NCI-H748 (cell line): ENCODE results near the gene EXOC3L4.
"Not testable (repeated sequence)": the region's sequence is repeated elsewhere in the genome, so short reads cannot be mapped to it uniquely, and the experiment has no call there.

ENCODE experiments used
- DNase-seq: peaks from one replicate; lab custom pipeline; 2025; ENCODE audit not compliant: unreplicated experiment; lab: John Stamatoyannopoulos, UW

The EXOC3L4 gene

DNA sequence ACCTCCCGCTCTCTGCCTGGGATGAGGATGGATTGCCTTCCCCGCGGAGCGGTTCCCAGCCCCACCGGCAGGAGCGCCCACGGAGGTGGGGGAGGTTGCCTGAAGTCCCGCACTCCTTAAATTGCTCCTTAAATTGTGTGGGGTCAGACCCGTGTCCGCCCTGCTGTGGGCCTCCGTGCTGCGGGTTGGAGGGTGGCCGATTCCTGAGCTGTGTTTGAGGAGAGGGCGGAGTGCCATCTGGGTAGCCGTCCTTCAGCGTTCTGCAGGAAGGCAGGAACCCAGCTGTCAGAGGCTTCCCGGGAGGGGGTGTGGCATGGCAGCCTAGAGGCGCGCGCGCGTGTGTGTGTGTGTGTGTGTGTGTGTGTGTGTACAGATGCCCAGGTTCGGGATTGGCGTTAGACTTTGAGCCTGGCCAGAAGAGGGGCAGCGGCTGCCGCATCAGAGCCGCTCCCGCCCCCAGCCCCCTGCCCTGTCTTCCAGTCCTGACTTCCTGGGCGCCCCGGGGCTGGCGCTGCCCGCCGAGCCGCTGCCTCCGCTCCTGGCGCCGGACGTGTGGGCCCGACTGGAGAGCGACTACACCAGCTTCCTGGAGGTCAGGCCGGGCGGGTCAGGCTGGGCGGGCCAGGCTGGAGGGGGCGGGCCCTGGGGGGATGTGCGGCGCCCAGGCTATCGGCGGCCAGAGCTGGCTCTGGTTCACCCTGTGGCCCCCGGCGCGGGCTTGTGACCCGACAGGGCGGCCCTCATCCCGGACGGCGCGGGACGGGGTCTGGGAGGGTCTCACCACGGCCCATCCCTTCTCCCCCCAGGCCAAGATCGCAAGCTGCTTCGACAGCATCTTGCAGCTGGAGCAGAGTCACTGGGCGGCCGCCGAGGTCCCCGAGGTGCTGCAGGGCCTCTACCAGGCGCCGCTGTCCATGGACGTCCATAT lies 9.2 kb downstream of the EXOC3L4 start:
- peak; percentile 84 for DNase-seq

DNA sequence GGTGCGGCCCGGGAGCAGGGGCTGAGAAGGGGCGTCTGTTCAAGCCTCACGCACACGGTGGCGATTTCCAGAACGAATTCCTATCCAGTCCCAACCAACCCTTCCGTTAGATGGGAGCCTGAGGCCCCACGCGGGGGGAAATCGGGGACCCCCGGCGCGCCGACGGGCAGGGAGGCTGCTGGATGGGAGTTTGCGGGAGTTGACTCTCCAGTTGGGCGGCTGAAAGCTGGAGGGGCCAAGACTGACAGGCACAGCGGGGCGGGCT lies 9.8 kb downstream of the EXOC3L4 start:
- DNase-seq: no peak

- peak; percentile 85 for DNase-seq
Measured at GRCh38 chr14:103104654-103105452, 10.3 kb downstream of the EXOC3L4 start.

DNA sequence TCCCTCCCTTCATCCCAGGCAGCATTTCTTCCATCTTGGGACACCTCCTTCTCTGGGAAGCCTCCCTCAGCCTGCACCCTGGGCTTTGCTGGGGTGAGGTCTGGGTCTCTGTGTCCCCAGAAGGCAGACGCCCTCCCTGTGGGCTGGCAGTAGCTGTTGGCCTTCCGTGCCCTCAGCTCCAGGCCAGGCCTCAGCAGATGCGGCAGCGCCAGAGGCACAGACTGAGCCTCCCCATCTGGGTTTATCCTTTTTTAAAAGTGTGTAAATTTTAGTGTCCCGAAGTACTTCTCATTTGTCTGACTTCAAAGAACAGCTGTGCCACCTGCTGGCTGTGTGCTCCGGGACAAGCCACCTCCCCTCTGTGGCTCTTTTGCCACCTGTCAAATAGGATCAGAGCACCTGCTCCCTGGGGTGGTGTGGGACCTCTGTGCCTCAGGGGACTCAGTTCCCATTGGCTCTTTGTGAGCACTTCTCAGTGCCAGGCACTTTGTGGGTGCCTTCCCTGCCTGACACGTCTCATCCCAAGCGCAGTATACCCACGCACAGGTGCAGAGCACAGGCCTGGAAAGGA lies 11.1 kb downstream of the EXOC3L4 start:
- no peak for DNase-seq

DNA sequence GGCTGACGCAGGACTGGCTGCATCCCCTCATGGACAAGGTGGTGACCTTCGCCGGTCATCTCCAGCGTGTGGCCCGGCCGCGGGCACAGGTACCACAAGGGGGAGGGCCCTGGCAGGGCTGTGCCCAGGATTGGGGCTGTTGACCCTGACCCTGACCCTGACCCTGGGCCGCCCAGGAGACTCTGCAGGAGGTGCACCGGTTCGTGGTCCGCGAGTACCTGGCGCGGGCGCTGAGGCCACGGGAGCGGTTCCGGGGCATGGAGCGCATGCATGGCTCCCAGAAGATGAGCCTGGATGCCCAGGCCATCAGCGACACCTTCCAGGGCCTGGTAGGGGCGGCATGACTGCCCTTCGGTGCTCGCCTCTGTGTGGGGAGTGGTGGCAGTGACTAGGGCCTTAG lies 12.9 kb downstream of the EXOC3L4 start:
- no peak for DNase-seq

DNA sequence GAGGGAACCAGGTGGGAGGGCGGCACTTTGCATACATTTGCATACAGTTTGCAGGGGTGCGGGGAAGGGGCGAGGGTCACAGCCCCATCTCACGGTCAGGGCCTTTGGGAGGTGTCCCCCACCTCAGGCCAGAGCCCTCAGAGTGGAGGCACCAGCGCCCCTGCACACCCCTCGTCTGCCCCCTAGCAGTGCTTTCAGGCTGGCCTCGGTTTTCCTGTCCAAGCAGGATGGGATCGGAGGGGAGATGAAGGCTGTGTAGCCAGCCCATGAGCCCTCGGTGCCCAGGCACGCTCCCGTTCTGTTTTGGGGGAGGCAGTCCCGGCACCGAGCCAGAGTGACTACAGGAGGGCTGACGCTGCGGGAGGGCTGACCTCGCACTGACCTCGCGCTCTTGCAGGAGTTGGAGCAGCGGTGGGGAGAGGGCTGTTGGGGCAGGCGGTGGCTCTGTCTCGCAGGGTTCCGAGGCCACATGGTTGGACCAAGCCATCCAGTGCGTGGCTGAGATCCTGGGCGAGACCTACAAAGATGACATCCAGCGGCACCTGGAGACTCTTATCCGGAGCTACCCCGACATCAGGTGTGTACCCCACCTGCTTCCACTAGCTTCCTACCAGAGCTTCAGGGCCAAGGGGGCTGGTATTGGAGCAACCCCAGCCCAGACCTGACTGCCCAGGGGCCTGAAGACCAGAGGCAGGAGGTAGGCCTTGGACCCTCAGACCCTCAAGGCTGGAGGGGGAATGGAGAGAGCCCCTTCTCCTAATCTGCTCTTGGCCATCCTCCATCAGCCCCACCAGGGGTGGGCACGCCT lies 13.6 kb downstream of the EXOC3L4 start:
- DNase-seq: no peak

DNA sequence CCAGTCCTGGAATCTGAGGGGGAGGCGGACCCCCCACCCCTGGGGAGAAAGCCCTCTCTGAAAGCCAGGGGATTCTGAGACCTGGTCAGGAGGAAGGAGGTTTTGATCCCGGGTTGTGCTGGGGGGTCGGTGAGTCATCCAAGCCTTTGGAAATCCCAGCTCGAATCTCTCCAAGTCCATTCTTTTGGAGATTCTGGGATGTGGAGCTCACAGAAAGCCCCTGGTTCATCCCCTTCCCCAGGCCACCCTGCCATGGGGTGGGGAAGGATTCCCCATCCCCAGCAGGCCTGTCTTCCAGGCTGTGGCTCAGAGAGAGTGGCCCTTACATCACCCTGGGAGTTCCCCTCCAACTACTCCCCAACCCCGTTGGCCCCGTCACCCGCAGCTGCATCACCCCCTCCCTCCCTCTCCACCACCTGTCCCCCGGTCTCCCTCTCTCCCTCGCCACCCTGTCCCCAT lies 14.3 kb downstream of the EXOC3L4 start:
- no peak for DNase-seq

- no peak for DNase-seq
Measured at GRCh38 chr14:103109535-103110441, 15.3 kb downstream of the EXOC3L4 start.

GRCh38 chr14:103110681-103111231 lies 16.2 kb downstream of the EXOC3L4 start:
- no peak for DNase-seq

DNA sequence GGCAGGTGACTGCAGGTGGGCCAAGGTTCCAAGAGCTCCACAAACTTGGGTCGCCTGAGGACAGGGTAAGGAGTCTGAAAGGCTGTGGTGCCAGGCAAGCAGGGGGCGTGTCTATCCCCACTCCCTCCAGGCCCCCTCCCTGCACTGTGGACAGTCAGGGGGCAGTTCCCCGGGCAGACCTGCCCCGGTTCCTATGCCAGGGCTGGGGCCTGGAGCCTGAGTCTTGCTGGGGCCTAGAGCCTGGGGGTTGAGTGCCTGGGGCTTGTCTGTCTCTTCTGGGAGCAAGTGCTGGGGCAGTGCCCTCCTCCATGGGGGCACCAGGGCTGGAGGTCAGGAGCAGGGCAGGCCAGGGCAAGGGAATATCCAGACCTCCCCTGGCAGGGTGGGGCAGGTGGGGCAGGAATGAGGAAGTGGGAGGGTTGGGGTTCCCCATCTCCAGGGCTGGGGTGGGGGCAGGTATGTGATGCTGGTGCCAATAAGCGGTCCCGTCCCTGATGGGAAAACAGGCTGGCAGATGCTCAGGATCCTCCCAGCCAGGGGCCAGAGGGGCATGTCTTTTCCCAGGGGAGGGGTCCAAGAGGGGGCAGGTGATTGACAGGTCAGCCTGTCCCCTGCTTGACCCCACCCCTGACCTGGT lies 16.8 kb downstream of the EXOC3L4 start:
- DNase-seq: no peak

GRCh38 chr14:103112400-103113243 lies 18.1 kb downstream of the EXOC3L4 start:
- no peak for DNase-seq

DNA sequence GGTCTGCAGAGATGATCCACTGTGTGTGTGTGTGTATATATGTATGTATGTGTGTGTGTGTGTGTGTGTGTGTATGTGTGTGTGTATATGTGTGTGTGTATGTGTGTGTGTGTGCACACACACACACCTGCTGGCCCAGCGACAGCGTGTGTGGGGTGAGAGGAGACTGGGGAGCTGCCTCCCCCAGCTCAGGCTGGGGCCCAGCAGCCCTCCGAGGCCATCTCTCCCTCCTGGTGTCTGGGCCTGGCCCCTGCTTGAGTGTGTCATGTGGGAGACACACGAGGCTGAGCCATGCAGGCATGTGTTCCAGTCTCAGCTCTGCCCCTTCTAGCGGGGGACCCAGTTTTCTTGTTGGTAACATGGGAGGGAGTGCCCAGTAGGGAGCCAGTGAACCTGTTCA lies 18.8 kb downstream of the EXOC3L4 start:
- DNase-seq: no peak

- DNase-seq: no peak
Measured at GRCh38 chr14:103113774-103114173, 19.2 kb downstream of the EXOC3L4 start.

GRCh38 chr14:103115086-103115679 lies 20.7 kb downstream of the EXOC3L4 start:
- DNase-seq: not testable (repeated sequence)

DNA sequence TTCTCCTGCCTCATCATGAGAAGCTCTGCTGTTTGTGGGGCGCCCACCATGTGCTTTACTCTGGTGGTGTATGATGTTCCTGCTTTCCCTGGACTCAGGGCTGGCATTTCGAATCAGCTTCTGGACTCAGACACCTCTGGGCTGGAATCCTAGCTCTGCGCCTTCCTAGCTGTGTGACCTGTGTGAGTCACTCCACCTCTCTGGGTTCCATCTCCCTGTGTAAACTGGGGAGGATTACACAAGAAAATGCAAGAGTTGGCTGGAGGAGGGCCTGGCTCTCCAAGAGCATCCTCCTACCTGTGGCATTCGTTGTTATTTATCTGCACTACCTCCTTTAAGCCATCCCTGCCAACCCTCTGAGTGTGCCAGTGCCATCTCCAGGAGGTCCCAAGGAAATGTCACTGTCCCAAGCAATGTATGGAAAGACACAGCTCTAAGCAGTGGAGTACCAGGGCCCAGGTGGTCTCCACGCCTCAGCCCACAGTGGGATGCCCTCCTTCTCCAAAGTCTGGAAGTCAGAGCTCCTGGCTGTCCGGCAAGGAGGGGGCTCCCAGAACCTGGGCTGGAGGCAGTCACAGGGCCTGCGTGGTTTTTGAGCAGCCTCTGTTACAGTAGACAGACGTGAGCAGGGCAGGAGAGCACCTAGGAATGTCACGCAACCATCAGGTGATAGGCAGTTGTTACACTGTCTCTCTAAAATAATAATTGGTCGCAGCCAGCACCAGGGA lies 21.5 kb downstream of the EXOC3L4 start:
- no peak for DNase-seq

- peak; percentile 30 for DNase-seq
Measured at GRCh38 chr14:103116636-103117035, 22.1 kb downstream of the EXOC3L4 start.

DNA sequence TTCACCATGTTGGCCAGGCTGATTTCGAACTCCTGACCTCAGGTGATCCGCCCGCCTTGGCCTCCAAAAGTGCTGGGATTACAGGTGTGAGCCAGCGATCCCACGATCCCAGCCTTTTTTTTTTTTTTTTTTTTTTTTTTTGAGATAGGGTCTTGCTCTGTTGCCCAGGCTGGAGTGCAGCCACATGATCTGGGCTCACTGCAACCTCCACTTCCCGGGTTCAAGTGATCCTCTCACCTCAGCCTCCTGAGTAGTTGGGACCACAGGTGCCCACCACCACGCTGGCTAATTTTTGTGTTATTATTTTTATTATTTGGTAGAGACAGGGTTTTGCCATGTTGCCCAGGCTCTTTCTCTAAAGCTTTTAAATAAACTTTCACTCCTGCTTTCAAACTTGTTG lies 23.0 kb downstream of the EXOC3L4 start:
- not testable (repeated sequence) for DNase-seq
